ENCODE measurements around the gene DARS2. TPM values are rescaled to one million over a fixed set of nuclear protein-coding genes. Genes with fewer than 3 reads are reported as not detected.

Gene DARS2
- polyA plus RNA-seq, 1 donor from 2014 or later, result 4.5 TPM

- no peak for TF ChIP-seq EP300 (conservative IDR thresholded peaks at IDR 0.05; ENCODE audit: poor library complexity, severe bottlenecking)
- no peak for TF ChIP-seq REST (IDR thresholded peaks at IDR 0.05; ENCODE audit: borderline replicate concordance)
- TF ChIP-seq CTCF (IDR thresholded peaks at IDR 0.05; ENCODE audit: poor library complexity, severe bottlenecking), result no peak
- TF ChIP-seq MXI1 (conservative IDR thresholded peaks at IDR 0.05; ENCODE audit: poor library complexity, severe bottlenecking), result no peak
- TF ChIP-seq SMC3 (conservative IDR thresholded peaks at IDR 0.05; ENCODE audit: poor library complexity), result no peak
- no peak for TF ChIP-seq RAD21 (conservative IDR thresholded peaks at IDR 0.05)
- TF ChIP-seq TAF1 (IDR thresholded peaks at IDR 0.05; ENCODE audit: low read depth), result no peak
- TF ChIP-seq EZH2 (IDR thresholded peaks at IDR 0.05; ENCODE audit: borderline replicate concordance, insufficient read depth, low read length, poor library complexity, severe bottlenecking), result no peak
- TF ChIP-seq POLR2AphosphoS5 (IDR thresholded peaks at IDR 0.05), result no peak
- Histone ChIP-seq H3K4me2 (ENCODE audit: low read length) (no peak overlapping the region), H3K4me3 (ENCODE audit: low read length) (no peak overlapping the region), H3K79me2 (replicated peaks; ENCODE audit: insufficient read depth, low read length) (no peaks in the 10 kb centered on the region), H3K9me3 (ENCODE audit: low read length) (no peaks in the 10 kb centered on the region), H3K36me3 (ENCODE audit: insufficient read depth, low read length) (peaks cover 5% of the 10 kb centered on the region), H2AFZ (ENCODE audit: low read depth, low read length) (no peak overlapping the region), H3K9me2 (ENCODE audit: insufficient read depth, low read length) (no peaks in the 10 kb centered on the region), H3K27ac (ENCODE audit: low read length) (no peak overlapping the region), H3K27me3 (ENCODE audit: insufficient read depth, low read depth, low read length) (no peaks in the 10 kb centered on the region), H4K20me1 (ENCODE audit: insufficient read depth) (no peaks in the 10 kb centered on the region), H3K9ac (ENCODE audit: low read length) (no peak overlapping the region), H3F3A (ENCODE audit: insufficient read depth, low read length, poor library complexity, severe bottlenecking) (no peaks in the 10 kb centered on the region)
These were observed 28.6 kb downstream of the DARS2 start for GRCh38 chr1:173853074-173853473.

GRCh38 chr1:173856014-173856413 lies 31.5 kb downstream of the DARS2 start:
- Histone ChIP-seq H3K4me3 (ENCODE audit: low read length) (no peak overlapping the region), H3K27me3 (ENCODE audit: insufficient read depth, low read depth, low read length) (no peaks in the 10 kb centered on the region), H4K20me1 (ENCODE audit: insufficient read depth) (no peaks in the 10 kb centered on the region), H3K9me3 (ENCODE audit: low read length) (no peaks in the 10 kb centered on the region), H3K36me3 (ENCODE audit: insufficient read depth, low read length) (peaks cover 5% of the 10 kb centered on the region), H3F3A (ENCODE audit: insufficient read depth, low read length, poor library complexity, severe bottlenecking) (no peaks in the 10 kb centered on the region), H3K9me2 (ENCODE audit: insufficient read depth, low read length) (no peaks in the 10 kb centered on the region), H3K79me2 (replicated peaks; ENCODE audit: insufficient read depth, low read length) (no peaks in the 10 kb centered on the region), H3K4me2 (ENCODE audit: low read length) (no peak overlapping the region), H3K9ac (ENCODE audit: low read length) (no peak overlapping the region), H2AFZ (ENCODE audit: low read depth, low read length) (no peak overlapping the region), H3K27ac (ENCODE audit: low read length) (no peak overlapping the region)
- no peak for TF ChIP-seq EZH2 (IDR thresholded peaks at IDR 0.05; ENCODE audit: borderline replicate concordance, insufficient read depth, low read length, poor library complexity, severe bottlenecking)
- no peak for TF ChIP-seq RAD21 (conservative IDR thresholded peaks at IDR 0.05)
- no peak for TF ChIP-seq POLR2AphosphoS5 (IDR thresholded peaks at IDR 0.05)
- no peak for TF ChIP-seq REST (IDR thresholded peaks at IDR 0.05; ENCODE audit: borderline replicate concordance)
- TF ChIP-seq SMC3 (conservative IDR thresholded peaks at IDR 0.05; ENCODE audit: poor library complexity), result no peak
- TF ChIP-seq EP300 (conservative IDR thresholded peaks at IDR 0.05; ENCODE audit: poor library complexity, severe bottlenecking), result no peak
- TF ChIP-seq CTCF (IDR thresholded peaks at IDR 0.05; ENCODE audit: poor library complexity, severe bottlenecking), result no peak

All from neural cell (in vitro differentiated cells).